Liver (tissue), 9 donors: ENCODE measurements around the gene SMCO1. TPM values are rescaled to one million over a fixed set of nuclear protein-coding genes. Genes with fewer than 3 reads are reported as not detected.
"Not testable (repeated sequence)": the region's sequence is repeated elsewhere in the genome, so short reads cannot be mapped to it uniquely, and the experiment has no call there.

ENCODE experiments used
- DNase-seq: peaks from one replicate; pipeline ENCODE4 v3.0.0-alpha.2; 2017; ENCODE audit warnings: low spot score
- H3K27ac ChIP-seq, 2 donors: one replicate each; pipeline ENCODE4 v1.7.0; 2013; ENCODE audit warnings: inconsistent platforms in 2 of 2, low read length in 2 of 2, control low read depth in 1 of 2, low read depth in 1 of 2, mild to moderate bottlenecking in 1 of 2
- H3K27me3 ChIP-seq, 4 donors: one replicate each; pipeline versions ENCODE4 v1.6.1 to v1.7.0; 2013; ENCODE audit warnings: low read length in 3 of 4, inconsistent platforms in 1 of 4, mild to moderate bottlenecking in 1 of 4, moderate library complexity in 1 of 4; ENCODE audit not compliant: control insufficient read depth in 4 of 4, insufficient read depth in 4 of 4
- H3K36me3 ChIP-seq, 4 donors: one replicate each; pipeline versions ENCODE4 v1.6.1 to v1.7.0; 2013; ENCODE audit warnings: low read length in 3 of 4, mild to moderate bottlenecking in 3 of 4, low read depth in 1 of 4, moderate library complexity in 1 of 4; ENCODE audit not compliant: control insufficient read depth in 4 of 4, insufficient read depth in 3 of 4
- H3K4me1 ChIP-seq, 4 donors: one replicate each; pipeline versions ENCODE4 v1.6.1 to v1.7.0; 2013; ENCODE audit warnings: low read length in 3 of 4, mild to moderate bottlenecking in 3 of 4, moderate library complexity in 1 of 4; ENCODE audit not compliant: control insufficient read depth in 4 of 4, insufficient read depth in 4 of 4
- H3K4me3 ChIP-seq, 3 donors: one replicate each; pipeline versions ENCODE4 v1.6.1 to v1.7.0; 2013; ENCODE audit warnings: low read length in 3 of 3, control low read depth in 1 of 3, low read depth in 1 of 3, mild to moderate bottlenecking in 1 of 3
- H3K9ac ChIP-seq, 2 donors: one replicate each; pipeline ENCODE4 v1.7.0; 2013; ENCODE audit warnings: low read length in 2 of 2, mild to moderate bottlenecking in 2 of 2, moderate library complexity in 2 of 2, control low read depth in 1 of 2, low read depth in 1 of 2
- H3K9me3 ChIP-seq, 4 donors: one replicate each; pipeline versions ENCODE4 v1.6.1 to v1.7.0; 2013; ENCODE audit warnings: low read length in 3 of 4; ENCODE audit not compliant: control insufficient read depth in 4 of 4
- CTCF ChIP-seq: fragments of 150-350 bp; IDR thresholded peaks from 2 replicates; pipeline ENCODE4 v1.5.1; 2017; ENCODE audit warnings: improper control_type of control experiment, low read depth, low read length; ENCODE audit not compliant: missing input control
- FOXA1 ChIP-seq: IDR thresholded peaks from 2 replicates; pipeline ENCODE4 v1.6.1; 2016; ENCODE audit warnings: antibody characterized with exemption
- FOXA2 ChIP-seq: IDR thresholded peaks from 2 replicates; pipeline ENCODE4 v1.6.1; 2016; ENCODE audit warnings: antibody characterized with exemption
- GABPA ChIP-seq, 2 donors: IDR thresholded peaks in 1 of 2; conservative IDR thresholded peaks in 1 of 2; 2 replicates each; pipeline ENCODE4 v1.6.1; 2016; ENCODE audit warnings: antibody characterized with exemption in 2 of 2, mild to moderate bottlenecking in 1 of 2, moderate library complexity in 1 of 2
- HNF4A ChIP-seq, 2 donors: conservative IDR thresholded peaks; 2 replicates each; pipeline ENCODE4 v1.6.1; 2016; ENCODE audit warnings: antibody characterized with exemption in 2 of 2, mild to moderate bottlenecking in 2 of 2
- HNF4G ChIP-seq: IDR thresholded peaks from 2 replicates; pipeline ENCODE4 v1.6.1; 2016; ENCODE audit warnings: antibody characterized with exemption
- JUND ChIP-seq, 2 donors: IDR thresholded peaks; 2 replicates each; pipeline ENCODE4 v1.6.1; 2016; ENCODE audit warnings: antibody characterized with exemption in 2 of 2
- MAX ChIP-seq: IDR thresholded peaks from 2 replicates; pipeline ENCODE4 v1.6.1; 2016; ENCODE audit warnings: antibody characterized with exemption
- NR2F2 ChIP-seq: IDR thresholded peaks from 2 replicates; pipeline ENCODE4 v1.6.1; 2016; ENCODE audit warnings: antibody characterized with exemption
- RAD21 ChIP-seq, 2 donors: IDR thresholded peaks; 2 replicates each; pipeline ENCODE4 v1.6.1; 2016; ENCODE audit warnings: antibody characterized with exemption in 2 of 2, mild to moderate bottlenecking in 2 of 2
- REST ChIP-seq: IDR thresholded peaks from 2 replicates; pipeline ENCODE4 v1.6.1; 2016; ENCODE audit warnings: antibody characterized with exemption, mild to moderate bottlenecking
- RXRA ChIP-seq, 2 donors: IDR thresholded peaks; 2 replicates each; pipeline ENCODE4 v1.6.1; 2017 to 2018; ENCODE audit warnings: antibody characterized with exemption in 2 of 2, mild to moderate bottlenecking in 1 of 2
- SP1 ChIP-seq: IDR thresholded peaks from 2 replicates; pipeline ENCODE4 v1.6.1; 2018; ENCODE audit warnings: antibody characterized with exemption, mild to moderate bottlenecking
- TAF1 ChIP-seq: conservative IDR thresholded peaks from 2 replicates; pipeline ENCODE4 v1.6.1; 2016; ENCODE audit warnings: antibody characterized with exemption, mild to moderate bottlenecking
- YY1 ChIP-seq: IDR thresholded peaks from 2 replicates; pipeline ENCODE4 v1.6.1; 2016; ENCODE audit warnings: antibody characterized with exemption, mild to moderate bottlenecking
- WGBS: extraction: QIAGEN DNeasy Blood & Tissue Kit; methylation state at CpG from one replicate; pipeline ENCODE4 v1.1.7; 2013; 5-methylcytosine and 5-hydroxymethylcytosine counted together
- polyA plus RNA-seq, 2 donors: library from polyadenylated mRNA; stranded (reverse) in 1 of 2; unstranded in 1 of 2; fragments of 200-250 nt in 1 of 2; fragments of >200 nt in 1 of 2; fragmentation: Nextera tagmentation in 1 of 2; extraction: Ambion mirVana in 1 of 2; gene quantifications; one replicate each; pipeline versions ENCODE4 v1.2.1 to v1.2.3, GENCODE V29; 2013 to 2015
- total RNA-seq, 2 donors: library from RNA; depleted of rRNA; stranded (reverse); fragments of >200 nt; gene quantifications; one replicate each; pipeline ENCODE4 v1.2.3, GENCODE V29; 2014
- TF ChIP-seq, protein P1 (sequence below): IDR thresholded peaks from 2 replicates; pipeline ENCODE4 v1.6.1; 2016; ENCODE audit warnings: antibody characterized with exemption
- TF ChIP-seq, protein P2 (sequence below): IDR thresholded peaks from 2 replicates; pipeline ENCODE4 v1.6.1; 2016; ENCODE audit warnings: antibody characterized with exemption
- donor health status: healthy.
- donor health status: healthy.
- donor health status: healthy.
- donor health status: healthy.
- donor health status: healthy.

SMCO1 gene
- total and polyA plus RNA-seq, 4 donors = 0.05 TPM; not detected in 3

DNA sequence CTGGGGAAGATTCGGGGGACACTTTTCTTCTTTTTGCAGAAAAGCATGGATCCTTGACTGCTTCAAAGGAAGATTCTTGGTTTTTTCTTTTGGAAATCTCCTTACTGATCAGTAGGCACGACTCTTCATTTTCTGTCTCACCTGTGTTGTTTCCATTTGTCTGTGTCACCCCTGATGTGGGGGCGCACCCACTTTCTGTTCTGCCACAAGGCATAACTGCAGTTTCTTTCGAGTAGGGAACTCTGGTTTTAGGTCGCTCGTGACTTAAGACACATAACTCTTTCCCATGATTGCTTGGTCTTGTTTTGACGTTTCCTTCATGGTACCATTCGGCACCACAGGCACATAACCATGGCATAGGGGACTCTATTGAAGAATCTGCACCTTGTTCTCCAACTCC lies 42.9 kb downstream of the SMCO1 start:
- Histone ChIP-seq H3K9ac (no peak overlapping the region), H3K4me1 (no peaks in the 10 kb centered on the region), H3K27ac (no peak overlapping the region), H3K4me3 (no peak overlapping the region), H3K36me3 (peaks cover 13 to 36% (median 29%) of the 10 kb centered on the region in 4 donors), H3K27me3 (no peaks in the 10 kb centered on the region), H3K9me3 (no peaks in the 10 kb centered on the region)
- no peak for TF ChIP-seq FOXA1
- TF ChIP-seq HNF4G = no peak
- TF ChIP-seq RXRA (IDR thresholded peaks at IDR 0.05) = no peak
- no peak for TF ChIP-seq MAX
- DNase-seq = no peak
- WGBS = 96% methylated on average over 8 of the region's 8 CpGs

- Histone ChIP-seq H3K4me1 (no peaks in the 10 kb centered on the region), H3K4me3 (no peak overlapping the region), H3K9ac (no peak overlapping the region), H3K9me3 (no peaks in the 10 kb centered on the region), H3K27me3 (no peaks in the 10 kb centered on the region), H3K36me3 (peaks cover 13 to 33% (median 28%) of the 10 kb centered on the region in 4 donors), H3K27ac (no peak overlapping the region)
- 89% methylated on average over 2 of the region's 2 CpGs for WGBS
- DNase-seq = no peak
- TF ChIP-seq FOXA1 (no peak), HNF4G (no peak), YY1 (no peak), HNF4A (conservative IDR thresholded peaks at IDR 0.05) (no peak), RAD21 (IDR thresholded peaks at IDR 0.05) (no peak), GABPA (IDR thresholded peaks at IDR 0.05 in 1 of 2, conservative IDR thresholded peaks at IDR 0.05 in 1 of 2) (no peak), RXRA (IDR thresholded peaks at IDR 0.05) (no peak), SP1 (no peak), TAF1 (no peak), CTCF (no peak), REST (no peak), MAX (no peak), JUND (IDR thresholded peaks at IDR 0.05) (no peak), FOXA2 (no peak), NR2F2 (no peak)
- TF ChIP-seq, protein P1, sequence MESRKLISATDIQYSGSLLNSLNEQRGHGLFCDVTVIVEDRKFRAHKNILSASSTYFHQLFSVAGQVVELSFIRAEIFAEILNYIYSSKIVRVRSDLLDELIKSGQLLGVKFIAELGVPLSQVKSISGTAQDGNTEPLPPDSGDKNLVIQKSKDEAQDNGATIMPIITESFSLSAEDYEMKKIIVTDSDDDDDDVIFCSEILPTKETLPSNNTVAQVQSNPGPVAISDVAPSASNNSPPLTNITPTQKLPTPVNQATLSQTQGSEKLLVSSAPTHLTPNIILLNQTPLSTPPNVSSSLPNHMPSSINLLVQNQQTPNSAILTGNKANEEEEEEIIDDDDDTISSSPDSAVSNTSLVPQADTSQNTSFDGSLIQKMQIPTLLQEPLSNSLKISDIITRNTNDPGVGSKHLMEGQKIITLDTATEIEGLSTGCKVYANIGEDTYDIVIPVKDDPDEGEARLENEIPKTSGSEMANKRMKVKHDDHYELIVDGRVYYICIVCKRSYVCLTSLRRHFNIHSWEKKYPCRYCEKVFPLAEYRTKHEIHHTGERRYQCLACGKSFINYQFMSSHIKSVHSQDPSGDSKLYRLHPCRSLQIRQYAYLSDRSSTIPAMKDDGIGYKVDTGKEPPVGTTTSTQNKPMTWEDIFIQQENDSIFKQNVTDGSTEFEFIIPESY = no peak
- TF ChIP-seq, protein P2, sequence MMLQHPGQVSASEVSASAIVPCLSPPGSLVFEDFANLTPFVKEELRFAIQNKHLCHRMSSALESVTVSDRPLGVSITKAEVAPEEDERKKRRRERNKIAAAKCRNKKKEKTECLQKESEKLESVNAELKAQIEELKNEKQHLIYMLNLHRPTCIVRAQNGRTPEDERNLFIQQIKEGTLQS = no peak
Measured at GRCh38 chr3:196471551-196471950, 43.6 kb downstream of the SMCO1 start.

DNA sequence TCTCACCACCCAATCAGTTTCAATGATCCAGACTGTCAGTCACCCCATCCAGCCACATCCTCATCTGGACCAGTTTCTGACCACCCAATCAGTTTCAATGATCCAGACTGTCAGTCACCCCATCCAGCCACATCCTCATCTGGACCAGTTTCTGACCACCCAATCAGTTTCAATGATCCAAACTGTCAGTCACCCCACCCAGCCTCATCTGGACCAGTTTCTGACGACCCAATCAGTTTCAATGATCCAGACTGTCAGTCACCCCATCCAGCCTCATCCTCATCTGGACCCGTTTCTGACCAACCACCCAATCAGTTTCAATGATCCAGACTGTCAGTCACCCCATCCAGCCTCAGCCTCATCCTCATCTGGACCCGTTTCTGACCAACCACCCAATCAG lies 45.0 kb downstream of the SMCO1 start:
- not testable (repeated sequence) for H3K4me3 ChIP-seq, H3K4me1 ChIP-seq, H3K9me3 ChIP-seq, H3K9ac ChIP-seq, H3K27ac ChIP-seq, H3K27me3 ChIP-seq, DNase-seq
- peaks cover 11 to 33% (median 28%) of the 10 kb centered on the region in 4 donors for H3K36me3 ChIP-seq
- 94% methylated on average over 3 of the region's 3 CpGs for WGBS
